HG02763 (cell line): ENCODE results near the gene SULT1A1.
"Not testable (repeated sequence)": the region's sequence is repeated elsewhere in the genome, so short reads cannot be mapped to it uniquely, and the experiment has no call there.

ENCODE experiments used
- ATAC-seq: cut with Tn5 transposase; IDR thresholded peaks from one replicate; pipeline ENCODE4 v1.9.1; 2021; ENCODE audit warnings: mild to moderate bottlenecking, moderate library complexity; ENCODE audit not compliant: unreplicated experiment

The SULT1A1 gene

DNA sequence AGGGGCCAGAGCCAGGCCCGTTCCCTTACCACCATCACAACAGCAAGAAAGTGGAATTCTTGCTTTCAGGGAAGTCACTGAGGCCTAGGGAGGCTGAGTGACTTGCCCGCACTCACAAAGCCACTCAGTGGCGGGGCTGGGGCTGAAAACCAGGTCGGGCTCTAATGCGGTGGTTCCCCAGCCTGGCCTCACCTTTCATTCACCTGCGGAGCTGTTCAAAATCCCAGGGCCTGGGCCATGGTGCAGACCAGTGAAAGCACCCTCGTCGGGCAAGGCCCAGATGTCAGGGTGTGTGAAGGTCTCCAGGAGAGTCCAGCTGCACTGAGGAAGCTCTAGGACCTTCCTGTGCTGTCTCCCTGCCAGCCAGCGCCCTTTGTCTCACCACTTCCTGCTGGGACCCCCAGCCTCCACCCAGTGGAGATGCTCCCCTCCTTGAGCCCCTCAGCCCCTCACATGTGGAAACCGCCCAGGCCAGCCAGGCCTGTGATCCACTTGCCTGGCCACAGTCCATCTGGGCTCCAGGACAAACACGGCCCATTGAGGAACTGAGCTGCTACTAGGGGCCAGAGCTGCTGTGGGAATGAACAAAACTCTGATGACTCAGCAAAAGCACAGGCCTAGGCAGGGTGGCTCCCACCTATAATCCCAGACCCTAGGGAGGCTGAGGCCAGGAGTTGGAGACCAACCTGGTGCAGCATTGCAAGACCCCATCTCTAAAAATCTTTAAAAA is 812 bp downstream of the SULT1A1 start:
- ATAC-seq: not testable (repeated sequence)

DNA sequence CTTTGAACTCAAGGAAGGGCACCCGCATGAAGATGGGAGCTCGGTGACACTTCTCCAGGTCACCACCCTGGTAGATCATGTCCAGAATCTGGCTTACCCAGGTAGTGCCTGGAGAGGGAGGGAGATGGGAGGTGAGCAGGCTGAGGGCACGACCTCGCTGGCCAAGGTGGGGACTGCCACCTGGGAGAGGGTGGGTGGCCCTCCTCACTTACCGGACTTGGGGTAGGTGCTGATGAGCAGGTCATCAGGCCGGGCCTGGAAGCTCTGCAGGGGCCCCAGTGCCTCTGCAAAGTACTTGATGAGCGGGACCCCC is 1.4 kb downstream of the SULT1A1 start:
- ATAC-seq: not testable (repeated sequence)

DNA sequence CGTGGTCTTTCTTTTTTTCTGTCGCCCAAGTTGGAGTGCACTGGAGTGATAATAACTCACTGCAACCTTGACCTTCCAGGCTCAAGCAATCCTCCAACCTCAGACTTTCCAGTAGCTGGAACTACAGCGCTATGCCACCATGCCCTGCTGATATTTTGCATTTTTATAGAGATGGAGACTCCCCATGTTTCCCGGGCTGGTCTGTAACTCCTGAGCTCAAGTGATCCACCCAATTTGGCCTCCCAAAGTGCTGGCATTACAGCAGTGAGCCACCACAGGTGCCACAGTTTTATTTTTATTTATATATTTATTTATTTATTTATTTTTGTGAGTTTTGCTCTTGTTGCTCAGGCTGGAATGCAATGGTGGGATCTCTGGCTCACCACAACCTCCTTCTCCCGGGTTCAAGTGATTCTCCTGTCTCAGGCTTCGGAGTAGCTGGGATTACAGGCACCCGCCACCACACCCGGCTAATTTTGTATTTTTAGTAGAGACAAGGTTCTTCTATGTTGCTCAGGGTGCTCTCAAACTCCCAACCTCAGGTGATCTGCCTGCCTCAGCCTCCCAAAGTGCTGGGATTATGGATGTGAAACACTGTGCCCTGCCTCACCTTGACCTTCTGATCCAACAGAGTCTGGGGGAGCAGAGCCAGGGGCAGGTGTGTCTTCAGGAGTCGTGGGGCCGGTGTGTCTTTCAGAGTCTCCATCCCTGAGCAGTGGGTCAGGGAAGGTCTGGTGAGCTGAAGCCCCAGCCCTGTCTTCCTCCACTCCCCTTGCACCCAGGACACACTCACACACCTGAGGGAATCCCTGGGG is 2.0 kb downstream of the SULT1A1 start:
- not testable (repeated sequence) for ATAC-seq

DNA sequence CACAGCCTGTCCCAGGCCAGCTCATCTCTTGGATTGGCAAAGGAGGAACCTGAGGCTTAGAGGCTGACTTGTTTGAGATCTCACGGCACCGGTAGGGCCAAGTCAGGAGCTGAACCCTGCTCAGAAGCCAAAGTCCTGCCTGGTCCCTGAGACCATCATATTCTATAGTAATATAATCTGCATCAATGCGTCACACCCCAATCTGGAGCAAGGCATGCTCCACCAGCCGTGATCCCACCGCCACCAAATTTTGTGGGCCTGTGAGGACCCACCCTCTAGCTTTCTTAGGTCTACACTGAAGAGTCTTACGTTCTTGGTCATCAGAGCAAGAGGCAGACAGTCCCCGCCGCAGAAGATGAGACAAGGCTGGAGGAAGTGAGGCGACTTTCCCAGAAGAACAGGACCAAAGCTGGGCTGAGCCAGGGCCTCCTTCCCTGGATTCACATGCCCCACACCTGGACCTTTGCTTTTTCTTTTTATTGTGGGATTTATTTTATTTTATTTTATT is 2.7 kb downstream of the SULT1A1 start:
- no peak for ATAC-seq

DNA sequence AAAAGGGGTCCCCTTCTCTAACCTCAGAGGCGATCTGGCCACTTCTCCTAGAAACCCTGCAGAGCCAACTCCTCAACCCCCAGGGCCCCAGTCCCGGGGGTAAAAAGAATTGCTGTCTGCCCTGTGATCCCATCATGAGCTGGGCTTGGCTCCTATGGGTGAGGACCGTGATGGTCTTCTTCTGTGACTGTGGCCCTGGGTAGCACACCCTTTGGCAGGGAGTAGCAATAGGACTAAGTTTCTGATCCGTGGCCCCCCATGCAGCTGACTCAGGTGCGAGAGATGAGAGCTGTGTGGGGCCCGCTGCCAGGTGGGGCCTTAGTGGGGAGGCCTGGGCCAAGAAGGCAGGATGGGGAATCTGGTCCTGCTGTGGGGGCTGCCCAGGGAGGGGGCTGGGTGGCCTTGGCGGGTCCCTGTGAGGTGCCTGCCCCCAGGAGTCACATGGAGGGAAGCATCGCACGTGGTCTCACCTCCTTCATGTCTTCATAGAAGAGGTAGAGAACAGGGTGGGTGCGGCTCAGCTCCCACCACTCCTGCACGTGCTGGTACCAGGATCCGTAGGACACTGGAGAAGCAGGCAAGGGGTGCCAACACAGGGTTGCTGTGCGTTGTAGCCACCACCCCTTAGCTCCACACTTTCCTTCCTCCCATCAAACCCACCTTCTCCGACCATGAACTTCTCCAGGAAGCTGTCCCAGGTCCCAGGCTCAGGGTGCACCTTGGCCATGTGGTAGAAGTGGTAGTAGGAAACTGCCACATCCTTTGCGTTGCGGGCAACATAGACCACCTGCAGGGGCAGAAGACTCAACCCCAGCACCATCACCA is 3.3 kb downstream of the SULT1A1 start:
- ATAC-seq: no peak

DNA sequence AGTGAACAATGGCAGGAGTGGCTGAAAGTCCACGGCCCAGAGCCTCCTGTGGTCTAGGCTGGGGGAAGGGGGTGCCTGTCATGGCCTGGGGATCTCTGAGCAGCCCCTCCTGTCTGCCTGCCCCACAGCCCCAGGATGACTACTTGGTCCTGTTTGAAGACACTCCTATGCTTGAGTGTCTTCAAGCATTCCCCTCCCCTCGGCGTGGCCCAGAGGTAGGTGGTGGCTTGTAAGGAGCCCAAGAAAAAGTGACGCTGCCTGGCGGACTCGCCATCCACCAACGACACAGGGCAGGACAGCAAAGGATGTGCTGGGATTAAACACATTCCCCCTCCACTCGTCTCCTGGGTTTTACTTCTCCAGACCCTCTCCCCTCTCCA is 5.7 kb downstream of the SULT1A1 start:
- ATAC-seq: no peak

DNA sequence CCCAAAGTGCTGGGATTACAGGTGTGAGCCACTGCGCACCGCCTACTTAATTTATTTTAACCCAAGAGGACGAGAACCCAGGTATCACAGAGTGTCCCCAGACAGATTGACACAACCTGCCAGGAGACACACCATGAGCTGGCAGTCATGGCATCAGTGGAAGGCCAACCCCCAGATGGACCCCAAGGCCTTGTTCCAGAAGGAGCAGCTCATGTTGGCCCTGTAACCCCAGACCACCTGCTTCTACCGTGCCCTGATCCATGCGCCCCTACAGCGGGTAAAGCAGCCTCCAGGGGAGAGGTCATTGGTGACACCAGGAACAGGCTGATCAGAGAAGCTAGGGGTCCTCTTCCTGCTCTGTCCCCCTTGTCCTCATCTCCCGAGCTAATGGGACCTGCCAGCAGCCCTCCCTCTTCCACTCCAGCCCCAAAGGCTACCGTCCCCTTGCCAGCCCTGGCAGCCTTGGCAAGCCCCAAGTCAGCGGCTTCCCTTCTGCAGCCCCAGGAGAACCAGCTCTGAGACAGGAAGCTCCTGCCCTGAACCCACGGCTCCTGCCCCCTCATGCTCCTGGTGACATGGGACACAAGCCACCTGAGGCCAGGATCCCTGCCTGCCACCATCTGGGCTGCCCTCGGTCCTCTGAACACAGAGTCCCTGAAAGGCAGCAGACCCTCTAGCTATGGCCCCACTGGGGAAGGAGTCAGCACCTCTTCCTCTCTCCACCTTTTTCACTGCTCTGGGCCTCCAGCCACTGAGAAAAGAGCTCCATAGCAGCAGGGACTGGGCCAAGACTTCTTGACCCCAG is 6.3 kb downstream of the SULT1A1 start:
- ATAC-seq: no peak

DNA sequence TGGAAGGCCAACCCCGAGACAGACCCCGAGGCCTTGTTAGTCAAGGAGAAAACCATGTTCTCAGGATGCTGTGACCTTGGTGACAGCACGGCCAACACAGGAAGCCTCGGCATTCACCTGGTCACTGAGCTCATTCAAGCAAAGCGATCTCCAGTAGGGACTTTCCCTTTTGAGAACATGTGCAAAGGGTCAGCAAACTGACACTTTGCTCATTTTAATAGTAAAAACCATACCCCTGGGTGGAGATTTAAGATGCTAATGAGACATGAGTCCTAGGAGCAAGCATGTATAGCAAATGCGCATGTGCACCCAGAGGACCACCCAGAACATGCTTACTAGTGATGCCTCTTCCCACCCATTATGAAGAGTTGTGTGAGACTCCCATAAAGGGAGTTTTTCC is 7.3 kb downstream of the SULT1A1 start:
- ATAC-seq: no peak

DNA sequence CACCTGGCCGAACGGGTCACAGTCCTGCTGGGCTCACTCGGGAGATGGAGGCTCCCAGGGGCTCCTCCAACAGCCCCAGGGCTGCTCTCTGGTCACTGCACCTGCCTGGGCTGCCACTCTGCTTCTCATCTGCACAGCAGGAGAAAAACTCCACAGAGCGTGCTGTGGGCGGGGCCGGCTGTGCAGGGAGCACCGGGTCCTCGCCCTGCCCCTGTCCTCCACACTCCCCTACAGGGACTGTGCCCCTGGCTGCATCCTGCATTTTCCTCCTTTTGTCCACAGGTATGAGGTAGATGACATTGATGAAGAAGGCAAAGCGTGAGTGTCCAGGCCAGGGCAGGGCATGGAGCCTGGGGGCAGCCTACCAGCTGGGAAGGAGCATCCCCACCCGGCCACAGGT is 7.8 kb downstream of the SULT1A1 start:
- not testable (repeated sequence) for ATAC-seq

DNA sequence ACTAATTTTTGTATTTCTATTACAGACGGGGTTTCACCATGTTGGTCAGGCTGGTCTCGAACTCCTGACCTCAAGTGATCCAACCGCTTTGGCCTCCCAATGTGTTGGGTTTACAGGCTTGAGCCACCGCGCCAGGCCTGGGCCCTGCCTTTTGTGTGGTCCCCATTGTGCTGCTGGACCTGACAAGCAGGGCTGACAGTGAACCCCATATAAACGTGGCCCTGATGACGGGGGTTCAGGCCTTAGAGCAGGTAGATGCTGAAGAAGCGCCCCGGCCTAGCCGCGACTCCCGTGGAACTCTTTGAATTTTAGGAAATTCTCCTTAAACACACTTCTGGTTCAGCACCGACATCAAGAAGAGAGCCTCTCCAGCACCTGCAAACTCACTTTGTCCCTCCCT is 8.3 kb downstream of the SULT1A1 start:
- not testable (repeated sequence) for ATAC-seq

DNA sequence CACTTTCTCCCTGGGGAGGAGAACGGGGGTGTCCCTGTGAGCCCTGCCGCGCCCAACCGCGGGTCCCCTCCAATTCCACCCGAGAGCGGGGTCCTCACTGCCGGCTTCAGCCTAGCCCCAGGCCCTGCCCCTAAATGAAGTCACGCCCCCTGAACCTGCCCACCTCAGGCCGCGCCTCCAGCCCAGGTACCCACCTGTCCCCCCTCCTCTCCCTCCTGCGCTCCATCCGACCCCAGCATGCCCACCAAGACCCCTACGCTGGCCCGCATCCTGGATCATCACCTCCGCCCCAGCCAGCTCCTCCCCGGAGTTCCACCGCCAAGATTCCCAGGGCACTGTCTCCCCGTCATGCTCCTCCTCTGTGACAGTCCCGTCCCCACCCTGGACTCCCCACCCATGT is 8.9 kb downstream of the SULT1A1 start:
- ATAC-seq: not testable (repeated sequence)

DNA sequence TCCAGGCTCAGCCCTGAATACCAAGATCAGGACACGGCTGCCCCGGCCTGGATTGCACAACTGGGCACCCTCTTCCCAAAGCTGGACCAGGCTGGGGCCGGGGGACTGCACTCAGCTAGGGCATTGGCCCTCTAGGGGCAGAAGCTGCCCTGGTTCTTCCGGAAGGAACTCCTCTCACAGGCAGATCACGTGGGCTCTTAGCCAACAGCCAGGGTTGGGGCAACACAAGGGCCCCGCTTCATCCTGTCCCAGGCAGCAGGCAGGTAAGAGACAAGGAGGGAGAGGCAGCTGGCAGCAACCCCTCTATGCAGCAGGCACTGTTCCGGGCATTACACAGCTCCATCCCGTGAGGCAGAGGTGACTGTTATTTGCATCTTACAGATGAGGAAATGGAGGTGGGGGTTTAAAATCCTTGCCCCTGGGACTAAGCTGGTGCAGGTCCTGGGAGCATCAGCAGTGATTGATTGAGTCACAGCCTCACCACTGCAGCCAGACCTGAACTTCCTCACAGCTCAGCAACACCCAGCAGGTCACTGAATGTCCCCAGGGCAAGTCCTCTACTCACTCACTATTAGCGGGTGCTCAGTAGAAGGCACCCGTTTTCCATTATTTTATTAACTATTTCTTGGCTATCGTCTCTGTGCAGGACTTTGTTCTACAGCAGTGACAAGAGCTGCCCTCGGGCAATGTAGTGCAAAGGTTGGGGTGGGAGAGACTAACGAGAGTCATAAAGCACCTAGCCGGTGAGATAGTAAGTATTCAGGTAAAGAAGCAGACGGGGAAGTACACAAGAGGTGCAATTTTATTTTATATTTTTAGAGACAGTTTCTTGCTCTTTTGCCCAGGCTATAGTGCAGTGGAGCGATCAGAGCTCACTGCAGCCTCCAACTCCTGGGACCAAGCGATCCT is 10.2 kb downstream of the SULT1A1 start:
- ATAC-seq: not testable (repeated sequence)

DNA sequence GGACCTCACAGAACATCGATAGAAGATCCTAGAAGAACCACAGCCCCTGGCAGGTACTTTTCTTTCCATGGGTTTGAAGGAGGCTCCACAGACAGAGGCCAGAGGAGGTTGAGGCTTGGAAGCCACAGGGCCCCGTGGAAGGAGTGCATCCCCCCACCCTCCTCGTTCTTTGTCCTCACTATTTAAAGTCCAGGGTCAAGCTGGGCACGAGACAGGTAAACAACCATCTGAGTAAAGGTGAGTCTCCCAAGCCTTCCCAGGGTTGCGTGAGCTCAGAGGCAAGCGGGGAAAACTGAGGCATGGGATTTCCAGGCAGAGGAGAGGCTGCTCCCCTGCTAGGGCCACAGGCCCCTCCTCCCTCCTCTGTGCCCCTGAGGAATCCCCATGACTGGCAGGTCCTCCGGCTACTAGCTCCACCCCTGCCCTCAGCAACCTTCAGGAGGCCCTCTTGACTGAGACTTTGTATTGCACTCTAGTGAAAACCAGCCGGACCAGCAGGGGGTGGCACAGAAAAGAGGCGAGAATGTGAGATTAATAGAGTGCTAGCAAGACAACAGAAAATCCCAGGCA is 12.1 kb downstream of the SULT1A1 start:
- ATAC-seq: no peak

DNA sequence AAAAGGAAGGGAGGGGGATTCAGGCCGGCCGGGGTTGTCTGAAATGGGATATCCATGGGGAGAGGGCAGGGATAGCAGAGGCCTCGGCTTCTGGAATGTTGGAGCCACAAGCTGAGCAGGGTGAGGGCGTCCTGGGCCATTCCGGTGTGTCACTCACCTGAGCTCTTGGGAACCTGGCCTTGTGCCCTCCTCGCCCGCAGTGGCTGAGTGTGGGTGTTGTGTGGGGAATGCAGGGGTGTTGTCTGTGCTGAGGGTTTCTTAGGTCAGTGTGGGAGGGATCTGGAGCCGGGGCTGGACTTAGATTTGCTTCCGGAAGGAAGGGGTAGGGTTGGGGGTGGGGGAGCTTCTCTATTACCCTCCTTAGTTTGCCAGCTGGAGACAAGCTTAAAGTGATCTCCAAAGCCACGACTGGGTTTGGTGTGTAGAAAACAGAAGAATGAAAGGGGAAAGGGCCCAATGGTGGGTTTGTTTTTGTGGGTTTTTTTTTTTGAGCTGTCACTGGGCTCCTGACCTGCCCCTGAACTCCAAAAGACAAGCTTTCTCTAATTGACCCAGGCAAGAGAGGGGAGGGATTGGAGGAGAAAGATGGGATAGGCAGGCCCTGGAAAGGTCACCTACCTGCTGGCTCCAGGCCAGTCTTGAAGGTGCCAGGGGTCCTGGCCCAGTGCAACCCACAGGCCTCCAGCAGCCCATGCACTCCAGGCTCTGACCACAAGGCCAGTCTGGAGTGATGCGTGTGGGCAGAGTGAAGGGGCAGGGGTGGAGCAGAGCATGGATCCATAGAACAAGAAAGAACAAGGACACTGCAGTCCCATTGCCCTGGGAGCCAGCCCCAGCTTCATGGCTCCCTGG is 12.8 kb downstream of the SULT1A1 start, which contains the start of gene SULT1A2:
TSS of gene SULT1A2 (minus strand) at position 211 of the 852 bp plus-strand sequence. CDS start 1,120 bp downstream, outside the sequence.
- ATAC-seq: no peak

DNA sequence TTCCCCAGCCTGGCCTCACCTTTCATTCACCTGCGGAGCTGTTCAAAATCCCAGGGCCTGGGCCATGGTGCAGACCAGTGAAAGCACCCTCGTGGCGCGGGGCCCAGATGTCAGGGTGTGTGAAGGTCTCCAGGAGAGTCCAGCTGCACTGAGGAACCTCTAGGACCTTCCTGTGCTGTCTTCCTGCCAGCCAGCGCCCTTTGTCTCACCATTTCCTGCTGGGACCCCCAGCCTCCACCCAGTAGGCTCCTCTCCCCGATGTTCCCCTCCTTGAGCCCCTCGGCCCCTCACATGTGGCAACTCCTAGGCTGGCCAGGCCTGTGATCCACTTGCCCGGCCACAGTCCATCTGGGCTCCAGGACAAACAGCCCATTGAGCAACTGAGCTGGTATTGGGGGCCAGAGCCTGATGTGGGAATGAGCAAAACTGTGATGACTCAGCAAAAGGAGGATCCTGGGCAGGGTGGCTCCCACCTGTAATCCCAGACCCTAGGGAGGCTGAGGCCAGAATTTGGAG is 13.7 kb downstream of the SULT1A1 start:
- no peak for ATAC-seq

DNA sequence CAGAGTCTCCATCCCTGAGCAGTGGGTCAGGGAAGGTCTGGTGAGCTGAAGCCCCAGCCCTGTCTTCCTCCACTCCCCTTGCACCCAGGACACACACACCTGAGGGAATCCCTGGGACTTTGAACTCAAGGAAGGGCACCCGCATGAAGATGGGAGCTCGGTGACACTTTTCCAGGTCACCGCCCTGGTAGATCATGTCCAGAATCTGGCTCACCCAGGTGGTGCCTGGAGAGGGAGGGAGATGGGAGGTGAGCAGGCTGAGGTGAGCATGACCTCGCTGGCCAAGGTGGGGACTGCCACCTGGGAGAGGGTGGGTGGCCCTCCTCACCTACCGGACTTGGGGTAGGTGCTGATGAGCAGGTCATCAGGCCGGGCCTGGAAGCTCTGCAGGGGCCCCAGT is 14.4 kb downstream of the SULT1A1 start:
- not testable (repeated sequence) for ATAC-seq

DNA sequence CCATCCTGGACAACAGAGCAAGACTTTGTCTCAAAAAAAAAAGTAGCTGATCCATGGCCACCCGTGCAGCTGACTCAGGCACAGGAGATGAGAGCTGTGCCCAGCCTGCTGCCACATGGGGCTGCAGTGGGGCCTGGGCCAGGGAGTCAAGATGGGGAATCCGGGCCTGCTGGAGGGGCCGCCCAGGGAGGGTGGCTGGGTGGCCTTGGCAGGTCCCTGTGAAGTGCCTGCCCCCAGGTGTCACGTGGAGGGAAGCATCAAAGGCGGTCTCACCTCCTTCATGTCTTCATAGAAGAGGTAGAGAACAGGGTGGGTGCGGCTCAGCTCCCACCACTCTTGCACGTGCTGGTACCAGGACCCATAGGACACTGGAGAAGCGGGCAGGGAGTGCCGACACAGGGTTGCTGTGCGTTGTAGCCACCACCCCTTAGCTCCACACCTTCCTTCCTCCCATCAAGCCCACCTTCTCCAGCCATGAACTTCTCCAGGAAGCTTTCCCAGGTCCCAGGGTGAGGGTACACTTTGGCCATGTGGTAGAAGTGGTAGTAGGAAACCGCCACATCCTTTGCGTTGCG is 16.8 kb downstream of the SULT1A1 start:
- ATAC-seq: no peak

DNA sequence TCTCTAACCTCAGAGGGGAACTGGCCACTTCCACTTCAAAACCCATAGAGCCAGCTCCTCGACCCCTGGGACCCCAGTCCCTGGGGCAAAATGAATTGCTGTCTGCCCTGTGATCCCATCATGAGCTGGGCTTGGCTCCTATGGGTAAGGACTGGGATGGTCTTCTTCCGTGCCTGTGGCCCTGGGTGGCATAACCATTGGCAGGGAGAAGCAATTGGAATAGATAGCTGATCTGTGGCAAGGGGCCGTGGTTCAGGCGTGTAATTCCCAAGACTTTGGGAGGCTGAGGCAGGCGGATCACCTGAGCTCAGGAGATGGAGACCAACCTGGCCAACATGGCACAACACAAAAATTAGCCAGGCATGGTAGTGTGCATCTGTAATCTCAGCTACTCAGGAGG is 17.3 kb downstream of the SULT1A1 start:
- ATAC-seq: no peak
